AG04449 (cell line): ENCODE measurements around the gene CDK5RAP1.
"Not testable (repeated sequence)": the region's sequence is repeated elsewhere in the genome, so short reads cannot be mapped to it uniquely, and the experiment has no call there.

Experiments used
- CTCF ChIA-PET: fragments of 350-600 bp; formaldehyde crosslinking; extraction: SDS; loops from one replicate; lab custom pipeline; 2021; ENCODE audit warnings: antibody characterized with exemption; lab: Yijun Ruan, JAX
- POLR2A ChIA-PET: fragments of 400-600, 350-600 bp; formaldehyde crosslinking; extraction: SDS; loops from one replicate; lab custom pipeline; 2020; ENCODE audit warnings: antibody characterized with exemption, inconsistent platforms; lab: Yijun Ruan, JAX
- DNase-seq: peaks from one replicate; pipeline ENCODE4 v3.0.0-alpha.2; 2010; ENCODE audit warnings: low read depth, low spot score
- H3K4me3 ChIP-seq: 2 replicates; pipeline ENCODE4 v1.5.1; 2011; ENCODE audit warnings: low read depth, mild to moderate bottlenecking, control low read depth, low read length
- CTCF ChIP-seq: IDR thresholded peaks from one replicate; pipeline ENCODE4 v1.5.1; 2011; ENCODE audit warnings: mild to moderate bottlenecking, moderate library complexity, low read length, control low read depth, inconsistent platforms; ENCODE audit not compliant: insufficient read depth; ENCODE audit errors: missing control alignments

The CDK5RAP1 gene

GRCh38 chr20:33434434-33434833 is 33.1 kb upstream of the CDK5RAP1 start:
- no peak overlapping the region for H3K4me3 ChIP-seq
- POLR2A ChIA-PET = no interaction called here
- TF ChIP-seq CTCF = no peak
- CTCF ChIA-PET = interaction anchor here (0.6 to 1.6 kb wide), 3 partner anchors 9 to 217 kb away, joined by 3 to 5 read pairs (median 3); partner anchors contain the start of gene SNTA1
- DNase-seq = no peak

- no peak overlapping the region for H3K4me3 ChIP-seq
- no peak for DNase-seq
- CTCF ChIA-PET = interaction anchor here (1.2 to 1.6 kb wide), 2 partner anchors 10 to 218 kb away, joined by 3 to 5 read pairs; partner anchors contain the start of gene SNTA1
- POLR2A ChIA-PET = no interaction called here
- TF ChIP-seq CTCF = no peak
These were observed 32.3 kb upstream of the CDK5RAP1 start for GRCh38 chr20:33433465-33434234.

- DNase-seq = no peak
- ChIA-PET CTCF (interaction anchor here (0.7 to 1.0 kb wide), 2 partner anchors 16 to 20 kb away, joined by 3 to 4 read pairs; no protein-coding TSS in a partner anchor), POLR2A (no interaction called here)
- no peak overlapping the region for H3K4me3 ChIP-seq
- no peak for TF ChIP-seq CTCF
These were observed 30.6 kb upstream of the CDK5RAP1 start for GRCh38 chr20:33431797-33432381.

- H3K4me3 ChIP-seq, DNase-seq, CTCF ChIA-PET: not testable (repeated sequence)
- POLR2A ChIA-PET = interaction anchor here (0.8 kb wide), 1 partner anchor 22 kb away, joined by 3 read pairs; the partner anchor contains the start of gene CDK5RAP1
These were observed 22.6 kb upstream of the CDK5RAP1 start for GRCh38 chr20:33423875-33424274.

GRCh38 chr20:33423141-33423834 is 22.0 kb upstream of the CDK5RAP1 start:
- CTCF ChIA-PET = no interaction called here
- peak; percentile 47 for DNase-seq
- no peak overlapping the region for H3K4me3 ChIP-seq
- POLR2A ChIA-PET = interaction anchor here (0.8 kb wide), 1 partner anchor 22 kb away, joined by 3 read pairs; the partner anchor contains the start of gene CDK5RAP1
- TF ChIP-seq CTCF = no peak

GRCh38 chr20:33419140-33419974 is 18.0 kb upstream of the CDK5RAP1 start:
- H3K4me3 ChIP-seq = no peak overlapping the region
- TF ChIP-seq CTCF = no peak
- POLR2A ChIA-PET = no interaction called here
- CTCF ChIA-PET = no interaction called here
- no peak for DNase-seq
